HUDEP-2 (cell line): ENCODE measurements around the gene FBXO48.
A peak's percentile ranks its signal among the peaks of the same experiment; 100 is the strongest.
"Not testable (repeated sequence)": the region's sequence is repeated elsewhere in the genome, so short reads cannot be mapped to it uniquely, and the experiment has no call there.

Source experiments
- DNase-seq, 76 experiments: peaks; one replicate each; lab custom pipeline; 2025; ENCODE audit not compliant: unreplicated experiment in 76 of 76; lab: John Stamatoyannopoulos, UW

The FBXO48 gene

DNA sequence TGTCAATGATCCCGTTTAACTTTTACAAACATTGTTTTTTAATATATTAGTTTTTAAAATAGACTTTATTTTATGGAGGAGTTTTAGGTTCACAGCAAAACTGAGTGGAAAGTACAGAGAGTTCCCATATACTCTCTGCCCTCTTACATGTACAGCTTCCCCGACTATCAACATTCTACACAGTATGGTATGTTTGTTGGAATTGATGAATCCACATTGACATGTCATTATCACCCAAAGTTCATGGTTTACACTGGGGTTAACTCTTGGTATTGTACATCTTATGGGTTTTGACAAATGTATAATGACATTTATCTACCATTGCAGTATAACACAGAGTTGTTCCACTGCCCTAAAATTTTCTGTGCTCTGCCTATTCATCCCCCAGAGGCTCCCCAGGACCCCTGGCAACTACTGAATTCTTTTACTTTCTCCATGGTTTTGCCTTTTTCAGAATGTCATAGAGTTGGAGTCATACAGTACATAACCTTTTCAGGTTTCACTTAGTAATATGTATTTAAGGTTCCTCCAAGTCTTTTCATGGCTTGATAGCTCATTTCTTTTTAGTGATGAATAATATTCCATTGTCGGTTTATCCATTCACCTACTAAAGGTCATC lies 5.8 kb upstream of the FBXO48 start:
- DNase-seq: no peak

DNA sequence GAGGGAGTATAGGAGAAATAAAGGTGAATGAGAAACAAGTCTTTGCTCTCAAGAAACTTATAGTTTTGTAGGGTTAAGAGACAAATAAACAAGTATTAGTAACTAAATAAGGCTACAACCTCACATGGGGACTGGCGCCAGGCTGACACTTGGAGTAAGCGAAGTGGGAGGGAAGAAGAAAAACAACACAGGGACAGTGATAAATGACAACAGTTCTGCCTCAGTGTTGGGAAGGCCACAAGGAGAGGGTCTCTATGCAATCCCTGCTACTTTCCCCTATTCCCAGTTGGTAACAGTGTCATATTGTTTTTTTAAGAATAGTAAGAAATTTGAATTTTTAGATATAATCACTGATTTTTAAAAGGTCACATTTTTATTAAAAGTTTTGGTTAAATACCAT lies 4.3 kb upstream of the FBXO48 start:
- no peak for DNase-seq

- DNase-seq: no peak
These were observed 2.8 kb upstream of the FBXO48 start for GRCh38 chr2:68469935-68470334.

DNA sequence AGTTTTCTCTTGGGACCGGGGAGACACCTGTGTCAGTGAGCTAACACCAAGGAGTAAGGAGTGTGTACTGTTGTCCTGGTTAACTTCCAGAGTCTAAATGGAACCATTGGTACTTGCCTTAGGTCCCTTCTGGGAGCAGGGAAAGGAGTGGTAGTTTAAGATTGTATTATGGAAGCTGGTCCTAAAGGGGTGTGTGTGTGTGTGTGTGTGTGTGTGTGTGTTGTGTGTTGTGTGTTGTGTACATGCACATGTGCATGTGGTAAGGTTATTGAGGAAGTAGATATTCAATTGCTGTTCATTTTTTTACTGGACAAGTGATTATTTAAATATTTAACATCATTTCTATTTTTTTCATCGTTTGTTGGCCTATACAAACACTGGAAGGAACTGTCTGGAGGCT lies 1.7 kb upstream of the FBXO48 start:
- no peak for DNase-seq

DNA sequence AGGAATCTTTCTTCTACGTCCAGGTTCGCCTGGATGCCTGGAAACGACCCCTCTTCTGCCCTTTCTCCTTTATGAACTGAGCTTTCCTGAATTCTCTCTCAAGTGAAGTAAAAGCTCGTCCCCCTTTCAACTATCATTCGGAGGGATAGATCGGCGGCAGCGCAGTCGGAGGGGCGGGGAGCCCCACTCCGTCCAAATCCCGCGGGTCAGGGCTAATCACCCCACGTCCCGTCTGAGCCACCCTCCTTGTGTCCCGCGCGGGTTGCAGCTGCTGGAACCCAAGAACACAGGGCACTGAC lies 367 bp downstream of the FBXO48 start:
- no peak for DNase-seq

- DNase-seq: peak in 3 of 76 experiments; percentile 8 to 13 (median 9)
These were observed 725 bp downstream of the FBXO48 start for GRCh38 chr2:68466361-68466777.

GRCh38 chr2:68465081-68465916 lies 1.8 kb downstream of the FBXO48 start:
- peak in 1 of 76 experiments; percentile 7 for DNase-seq

GRCh38 chr2:68464651-68465050 lies 2.4 kb downstream of the FBXO48 start:
- no peak for DNase-seq

DNA sequence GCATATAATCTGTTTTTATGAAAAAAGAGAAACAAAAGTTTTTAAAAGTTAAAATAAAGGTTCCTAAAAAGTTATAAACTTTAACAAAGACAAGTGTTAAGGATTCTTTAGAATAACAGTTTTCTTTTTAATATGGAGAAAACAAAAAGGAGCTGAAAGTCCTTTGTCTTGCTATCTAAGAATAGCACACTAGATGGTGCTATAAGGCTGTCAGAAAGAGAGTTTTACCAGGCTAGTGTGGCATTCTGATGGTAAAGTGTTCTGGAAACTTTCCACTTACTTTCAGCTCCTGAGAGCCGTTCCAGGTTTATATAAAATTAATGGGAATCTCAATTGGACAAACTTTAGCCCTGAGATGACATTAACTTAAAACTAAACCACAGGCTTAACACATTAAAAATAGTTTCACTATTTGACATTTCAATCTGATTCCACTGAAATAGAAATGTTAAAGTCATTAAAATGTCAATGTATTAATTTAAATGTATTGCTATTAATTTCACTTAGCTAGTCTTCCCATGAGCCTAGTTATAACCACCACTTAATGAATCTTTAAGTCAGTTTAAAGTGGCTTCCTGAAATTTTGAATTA lies 3.7 kb downstream of the FBXO48 start:
- DNase-seq: peak in 30 of 76 experiments; percentile 8 to 70 (median 47)

DNA sequence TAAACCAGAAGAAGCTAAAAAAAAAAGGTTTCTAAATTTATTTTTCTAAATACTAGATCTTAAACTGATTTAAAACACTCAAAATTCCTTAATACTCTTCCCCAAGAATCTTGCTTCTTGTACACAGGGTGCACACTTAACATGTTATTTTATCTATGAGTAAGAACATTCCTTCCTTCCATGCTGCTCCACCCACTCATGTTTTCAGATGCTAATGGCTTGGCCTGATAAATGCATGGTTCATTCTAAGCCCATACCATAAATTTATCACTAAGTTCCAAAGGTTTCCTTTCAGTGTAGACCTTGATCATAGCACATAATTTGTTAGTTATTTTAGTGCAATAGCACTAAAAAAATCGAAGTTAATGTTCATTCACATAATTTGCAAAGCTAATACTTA lies 8.1 kb downstream of the FBXO48 start:
- DNase-seq: peak in 12 of 76 experiments; percentile 2 to 53 (median 24)

DNA sequence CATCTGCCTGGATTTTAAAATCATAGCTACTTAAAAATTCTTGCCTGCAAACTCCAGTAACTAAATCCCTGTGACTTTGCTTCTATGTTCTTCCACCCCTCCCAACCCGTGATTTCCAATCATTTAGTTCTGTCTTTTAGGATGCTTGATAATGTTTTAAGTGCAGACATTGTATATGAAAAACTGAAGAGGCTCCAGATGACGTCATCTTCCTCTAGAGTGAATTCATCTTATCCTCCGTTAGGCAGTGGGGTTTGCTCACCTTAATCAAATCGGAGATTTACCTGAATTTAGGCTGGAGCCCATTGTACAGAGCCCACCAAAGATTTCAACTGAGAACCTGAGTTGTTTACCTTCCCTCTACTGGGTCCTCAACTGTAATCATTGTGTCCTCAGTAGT lies 10.9 kb downstream of the FBXO48 start:
- no peak for DNase-seq

DNA sequence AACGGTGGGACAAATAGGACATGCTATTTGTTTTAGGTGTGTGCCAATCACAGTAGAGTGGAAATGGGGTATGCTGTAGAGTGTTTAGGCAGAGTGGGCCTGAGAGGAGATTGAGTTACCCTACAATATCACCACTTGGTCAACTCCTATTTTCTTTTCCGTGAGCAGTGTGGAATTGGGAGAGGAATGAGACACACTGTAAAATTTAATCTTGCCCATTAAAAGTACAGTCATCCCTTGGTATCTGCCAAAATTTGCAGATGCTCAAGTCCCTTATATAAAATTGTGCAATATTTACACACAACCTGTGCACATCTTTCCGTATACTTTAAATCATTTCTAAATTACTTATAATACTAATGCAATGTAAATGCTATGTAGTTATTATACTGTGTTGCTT lies 12.4 kb downstream of the FBXO48 start:
- DNase-seq: no peak

- no peak for DNase-seq
These were observed 13.2 kb downstream of the FBXO48 start for GRCh38 chr2:68453761-68454360.

- DNase-seq: peak in 40 of 76 experiments; percentile 5 to 63 (median 25)
These were observed 14.8 kb downstream of the FBXO48 start for GRCh38 chr2:68452158-68452900.

GRCh38 chr2:68448671-68449653 lies 18.1 kb downstream of the FBXO48 start:
- DNase-seq: no peak

DNA sequence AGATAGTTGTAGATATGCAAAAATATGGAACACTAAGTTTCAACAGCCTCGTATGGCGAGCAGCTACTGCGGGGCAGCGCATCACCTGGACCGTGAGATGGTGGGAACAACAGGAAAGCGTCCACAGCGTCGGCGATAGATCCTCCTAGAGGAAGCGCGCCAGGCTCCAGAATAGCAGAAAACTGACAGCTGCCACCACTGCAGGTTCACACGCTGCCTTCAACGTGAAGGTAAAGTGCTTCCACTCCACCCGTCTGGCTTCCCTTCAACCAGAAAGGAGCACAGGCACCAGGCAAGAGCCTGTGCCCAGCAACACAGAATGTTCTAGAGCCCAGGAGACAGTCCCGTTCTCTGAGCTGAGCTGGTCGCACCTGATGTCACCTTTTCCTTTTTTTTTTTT lies 20.0 kb downstream of the FBXO48 start:
- DNase-seq: no peak

- DNase-seq: not testable (repeated sequence)
These were observed 20.7 kb downstream of the FBXO48 start for GRCh38 chr2:68446425-68446824.

DNA sequence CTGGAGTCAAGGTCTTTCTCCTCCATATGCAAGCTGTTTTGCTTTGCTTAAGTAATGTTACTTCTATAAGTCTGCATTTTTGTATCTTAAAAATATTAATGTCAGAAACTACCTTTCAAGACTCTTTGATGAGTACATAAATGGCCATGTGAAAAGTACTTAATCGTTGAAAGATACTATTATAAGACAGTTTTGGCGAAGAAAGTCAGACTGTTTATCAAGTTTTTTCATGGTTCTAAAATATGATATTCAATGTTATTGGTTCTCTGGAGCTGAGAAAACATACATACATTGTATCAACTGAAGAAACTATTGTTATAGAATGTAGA lies 25.1 kb downstream of the FBXO48 start:
- no peak for DNase-seq

GRCh38 chr2:68441179-68441993 lies 25.7 kb downstream of the FBXO48 start:
- DNase-seq: peak in 75 of 76 experiments; percentile 14 to 95 (median 79)
